Caco-2 (cell line): Measurements from ENCODE around the gene MARCHF4. TPM values are rescaled to one million over a fixed set of nuclear protein-coding genes. Genes with fewer than 3 reads are reported as not detected.

Source experiments
- BruUV-seq: library from RNA; stranded (reverse); fragments of 400-500 nt; replicated peaks from 2 replicates; lab custom pipeline; 2021; lab: Mats Ljungman, UMichigan
- CTCF ChIA-PET: fragments of 300-600 bp; sonication (Branson Sonifier 250); formaldehyde crosslinking; loops from one replicate; lab custom pipeline; 2022; ENCODE audit warnings: antibody characterized with exemption; lab: Charles Lee
- POLR2A ChIA-PET: fragments of 300-600 bp; sonication (Branson Sonifier 250); formaldehyde crosslinking; loops from one replicate; lab custom pipeline; 2022; ENCODE audit warnings: antibody characterized with exemption; lab: Charles Lee
- DNase-seq, 2 experiments: peaks; one replicate each; pipeline versions ENCODE4 v3.0.0 to v3.0.0-alpha.2; 2020 to 2022
- H3K27me3 ChIP-seq: replicated peaks from 2 replicates; pipeline ENCODE4 v1.6.0; 2011; ENCODE audit warnings: low read length; ENCODE audit not compliant: control insufficient read depth, insufficient read depth
- H3K36me3 ChIP-seq: 2 replicates; pipeline ENCODE4 v1.5.1; 2011; ENCODE audit warnings: low read length; ENCODE audit not compliant: control insufficient read depth, insufficient read depth
- H3K4me1 ChIP-seq: fragments of 250-450 bp; sonication (Bioruptor Pico); 2 replicates; pipeline ENCODE4 v1.5.1; 2020; ENCODE audit warnings: mild to moderate bottlenecking
- H3K4me3 ChIP-seq: 2 replicates; pipeline ENCODE4 v1.5.1; 2011; ENCODE audit warnings: low read depth, mild to moderate bottlenecking, control low read depth, low read length
- H3K9me3 ChIP-seq: fragments of 250-450 bp; sonication (Bioruptor Pico); 2 replicates; pipeline ENCODE4 v1.5.1; 2020; ENCODE audit warnings: mild to moderate bottlenecking, moderate library complexity
- H3K27ac Mint-ChIP-seq: one replicate; pipeline ENCODE4 v1.8.0; 2022; ENCODE audit warnings: mixed read lengths; ENCODE audit not compliant: unreplicated experiment
- H3K27me3 Mint-ChIP-seq: one replicate; pipeline ENCODE4 v1.8.0; 2022; ENCODE audit warnings: mixed read lengths; ENCODE audit not compliant: insufficient read depth, unreplicated experiment
- H3K36me3 Mint-ChIP-seq: one replicate; pipeline ENCODE4 v1.8.0; 2022; ENCODE audit warnings: mild to moderate bottlenecking, mixed read lengths; ENCODE audit not compliant: insufficient read depth, unreplicated experiment
- H3K4me1 Mint-ChIP-seq: one replicate; pipeline ENCODE4 v1.8.0; 2022; ENCODE audit warnings: low read depth, mixed read lengths; ENCODE audit not compliant: unreplicated experiment
- H3K4me3 Mint-ChIP-seq: one replicate; pipeline ENCODE4 v1.8.0; 2022; ENCODE audit warnings: mild to moderate bottlenecking, moderate library complexity, mixed read lengths; ENCODE audit not compliant: unreplicated experiment
- H3K9me3 Mint-ChIP-seq: one replicate; pipeline ENCODE4 v1.8.0; 2022; ENCODE audit warnings: mixed read lengths; ENCODE audit not compliant: unreplicated experiment
- CTCF ChIP-seq, 2 experiments: fragments of 200-600 bp in 1 of 2; IDR thresholded peaks; 1 replicate in 1 of 2; 2 replicates in 1 of 2; pipeline versions ENCODE4 v1.5.1 to v1.8.0; 2011 to 2022; ENCODE audit warnings: antibody characterized with exemption in 1 of 2, control low read depth in 1 of 2, inconsistent platforms in 1 of 2, low read depth in 1 of 2, low read length in 1 of 2, mild to moderate bottlenecking in 1 of 2, moderate library complexity in 1 of 2; ENCODE audit not compliant: insufficient read depth in 1 of 2, severe bottlenecking in 1 of 2, unreplicated experiment in 1 of 2
- intact Hi-C: fragments of 100-400 bp; cut with micrococcal nuclease; formaldehyde crosslinking; loops from one replicate; pipeline ENCODE4 v1.10.0; 2022; ENCODE audit not compliant: unreplicated experiment
- total RNA-seq: library from RNA; stranded (reverse); gene quantifications from 2 replicates; pipeline ENCODE4 v1.2.3, GENCODE V29; 2022

Gene MARCHF4
- total RNA-seq, 1 experiment from 2014 or later, result not detected

- ChIA-PET CTCF (no interaction called here), POLR2A (no interaction called here)
- Histone ChIP-seq H3K4me1 (no peaks in the 10 kb centered on the region), H3K4me3 (no peak overlapping the region), H3K27me3 (no peaks in the 10 kb centered on the region), H3K36me3 (no peaks in the 10 kb centered on the region; the same call in 1 of the 2 replicates), H3K9me3 (no peaks in the 10 kb centered on the region)
- Mint-ChIP-seq H3K4me3 (no peak overlapping the region), H3K27ac (no peak overlapping the region), H3K27me3 (no peaks in the 10 kb centered on the region), H3K9me3 (no peaks in the 10 kb centered on the region), H3K36me3 (peaks cover 30% of the 10 kb centered on the region), H3K4me1 (no peaks in the 10 kb centered on the region)
- no peak for DNase-seq
- no TSS peak for BruUV-seq
- no peak for TF ChIP-seq CTCF (IDR thresholded peaks at IDR 0.05; ENCODE audit: insufficient read depth in 1 of 2, low read depth in 1 of 2, low read length in 1 of 2, severe bottlenecking in 1 of 2, unreplicated experiment in 1 of 2)
- intact Hi-C loops, result loop anchor here (10.0 kb wide), 1 partner anchor 246 kb away; no protein-coding TSS in a partner anchor
Observed at GRCh38 chr2:216418981-216419380, 46.7 kb upstream of the MARCHF4 start.

GRCh38 chr2:216416571-216417307 is 44.5 kb upstream of the MARCHF4 start:
- Histone ChIP-seq H3K27me3 (no peaks in the 10 kb centered on the region), H3K4me3 (no peak overlapping the region), H3K9me3 (no peaks in the 10 kb centered on the region), H3K36me3 (no peaks in the 10 kb centered on the region), H3K4me1 (0 out of 2 replicates have a peak, but pooled peaks cover 4% of the 10 kb centered on the region)
- H3K9me3 Mint-ChIP-seq, result no peaks in the 10 kb centered on the region
- H3K4me3 Mint-ChIP-seq, result no peak overlapping the region
- no peak for TF ChIP-seq CTCF (IDR thresholded peaks at IDR 0.05; ENCODE audit: insufficient read depth in 1 of 2, low read depth in 1 of 2, low read length in 1 of 2, severe bottlenecking in 1 of 2, unreplicated experiment in 1 of 2)
- no peak for DNase-seq
- BruUV-seq, result no TSS peak
- peaks cover 23% of the 10 kb centered on the region for H3K36me3 Mint-ChIP-seq
- intact Hi-C loops, result loop anchor here (10.0 kb wide), 1 partner anchor 248 kb away; no protein-coding TSS in a partner anchor
- no peaks in the 10 kb centered on the region for H3K4me1 Mint-ChIP-seq
- H3K27ac Mint-ChIP-seq, result no peak overlapping the region
- H3K27me3 Mint-ChIP-seq, result no peaks in the 10 kb centered on the region
- POLR2A ChIA-PET, result no interaction called here
- CTCF ChIA-PET, result no interaction called here

- H3K36me3 Mint-ChIP-seq, result peaks cover 19% of the 10 kb centered on the region
- Histone ChIP-seq H3K27me3 (no peaks in the 10 kb centered on the region), H3K9me3 (no peaks in the 10 kb centered on the region), H3K4me1 (0 out of 2 replicates have a peak, but pooled peaks cover 4% of the 10 kb centered on the region), H3K4me3 (no peak overlapping the region), H3K36me3 (no peaks in the 10 kb centered on the region)
- no peak overlapping the region for H3K4me3 Mint-ChIP-seq
- intact Hi-C loops, result loop anchor here (10.0 kb wide), 1 partner anchor 249 kb away; no protein-coding TSS in a partner anchor
- CTCF ChIA-PET, result no interaction called here
- H3K9me3 Mint-ChIP-seq, result no peaks in the 10 kb centered on the region
- no peak for DNase-seq
- no TSS peak for BruUV-seq
- no peak overlapping the region for H3K27ac Mint-ChIP-seq
- H3K27me3 Mint-ChIP-seq, result no peaks in the 10 kb centered on the region
- no peak for TF ChIP-seq CTCF (IDR thresholded peaks at IDR 0.05; ENCODE audit: insufficient read depth in 1 of 2, low read depth in 1 of 2, low read length in 1 of 2, severe bottlenecking in 1 of 2, unreplicated experiment in 1 of 2)
- no peaks in the 10 kb centered on the region for H3K4me1 Mint-ChIP-seq
- POLR2A ChIA-PET, result interaction anchor here (0.7 kb wide), 1 partner anchor 22 kb away, joined by 8 read pairs; no protein-coding TSS in a partner anchor
Observed at GRCh38 chr2:216415541-216415940, 43.3 kb upstream of the MARCHF4 start.
